ENCODE data around the gene RBM38. TPM values are rescaled to one million over a fixed set of nuclear protein-coding genes. Genes with fewer than 3 reads are reported as not detected.

RBM38 gene
- total RNA-seq, 1 experiment from 2014 or later, result 39.9 TPM

DNA sequence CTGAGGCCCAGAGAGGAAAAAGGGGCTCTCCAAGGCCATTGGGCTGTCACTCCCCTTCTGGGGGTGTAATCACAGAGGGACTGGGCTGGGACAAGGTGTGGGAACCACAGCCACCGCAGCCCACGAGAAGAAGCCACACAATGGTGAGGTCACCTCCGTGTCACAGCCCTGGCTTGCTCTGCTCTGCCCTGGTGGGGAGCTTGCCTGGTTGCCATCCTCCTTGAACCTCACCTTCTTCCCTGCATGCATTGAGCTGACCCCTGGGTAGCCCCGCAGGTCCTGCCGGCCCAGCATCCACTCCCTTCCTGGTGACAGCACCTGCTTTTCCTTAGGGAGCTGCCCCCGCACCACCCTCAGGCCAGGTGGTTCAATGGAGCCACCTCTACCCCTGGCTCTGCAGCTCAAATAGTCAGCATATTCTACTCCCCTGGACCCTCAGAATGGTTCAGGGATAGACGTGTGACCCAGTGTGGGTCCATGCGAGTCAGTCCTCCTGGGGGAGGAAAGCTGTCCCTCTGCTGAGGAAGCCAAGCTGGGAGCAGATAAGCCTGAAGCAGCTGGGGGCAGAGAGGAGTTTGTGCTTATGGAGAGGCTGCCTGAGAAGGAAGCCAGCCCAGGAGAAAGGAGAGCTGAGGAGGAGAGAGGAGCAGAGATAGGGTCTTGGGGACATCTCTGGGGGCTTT lies 21.3 kb downstream of the RBM38 start:
- CTCF ChIA-PET, result no interaction called here
- TF ChIP-seq, protein P1, sequence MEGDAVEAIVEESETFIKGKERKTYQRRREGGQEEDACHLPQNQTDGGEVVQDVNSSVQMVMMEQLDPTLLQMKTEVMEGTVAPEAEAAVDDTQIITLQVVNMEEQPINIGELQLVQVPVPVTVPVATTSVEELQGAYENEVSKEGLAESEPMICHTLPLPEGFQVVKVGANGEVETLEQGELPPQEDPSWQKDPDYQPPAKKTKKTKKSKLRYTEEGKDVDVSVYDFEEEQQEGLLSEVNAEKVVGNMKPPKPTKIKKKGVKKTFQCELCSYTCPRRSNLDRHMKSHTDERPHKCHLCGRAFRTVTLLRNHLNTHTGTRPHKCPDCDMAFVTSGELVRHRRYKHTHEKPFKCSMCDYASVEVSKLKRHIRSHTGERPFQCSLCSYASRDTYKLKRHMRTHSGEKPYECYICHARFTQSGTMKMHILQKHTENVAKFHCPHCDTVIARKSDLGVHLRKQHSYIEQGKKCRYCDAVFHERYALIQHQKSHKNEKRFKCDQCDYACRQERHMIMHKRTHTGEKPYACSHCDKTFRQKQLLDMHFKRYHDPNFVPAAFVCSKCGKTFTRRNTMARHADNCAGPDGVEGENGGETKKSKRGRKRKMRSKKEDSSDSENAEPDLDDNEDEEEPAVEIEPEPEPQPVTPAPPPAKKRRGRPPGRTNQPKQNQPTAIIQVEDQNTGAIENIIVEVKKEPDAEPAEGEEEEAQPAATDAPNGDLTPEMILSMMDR (IDR thresholded peaks at IDR 0.05), result no peak
- TF ChIP-seq SIN3A (IDR thresholded peaks at IDR 0.05; ENCODE audit: borderline replicate concordance, insufficient read depth, low read depth, low read length) (no peak), TCF7L2 (IDR thresholded peaks at IDR 0.05; ENCODE audit: low read depth, low read length) (no peak), POLR2AphosphoS5 (IDR thresholded peaks at IDR 0.05; ENCODE audit: low read depth, low read length) (no peak)
- TF ChIP-seq, protein P2, sequence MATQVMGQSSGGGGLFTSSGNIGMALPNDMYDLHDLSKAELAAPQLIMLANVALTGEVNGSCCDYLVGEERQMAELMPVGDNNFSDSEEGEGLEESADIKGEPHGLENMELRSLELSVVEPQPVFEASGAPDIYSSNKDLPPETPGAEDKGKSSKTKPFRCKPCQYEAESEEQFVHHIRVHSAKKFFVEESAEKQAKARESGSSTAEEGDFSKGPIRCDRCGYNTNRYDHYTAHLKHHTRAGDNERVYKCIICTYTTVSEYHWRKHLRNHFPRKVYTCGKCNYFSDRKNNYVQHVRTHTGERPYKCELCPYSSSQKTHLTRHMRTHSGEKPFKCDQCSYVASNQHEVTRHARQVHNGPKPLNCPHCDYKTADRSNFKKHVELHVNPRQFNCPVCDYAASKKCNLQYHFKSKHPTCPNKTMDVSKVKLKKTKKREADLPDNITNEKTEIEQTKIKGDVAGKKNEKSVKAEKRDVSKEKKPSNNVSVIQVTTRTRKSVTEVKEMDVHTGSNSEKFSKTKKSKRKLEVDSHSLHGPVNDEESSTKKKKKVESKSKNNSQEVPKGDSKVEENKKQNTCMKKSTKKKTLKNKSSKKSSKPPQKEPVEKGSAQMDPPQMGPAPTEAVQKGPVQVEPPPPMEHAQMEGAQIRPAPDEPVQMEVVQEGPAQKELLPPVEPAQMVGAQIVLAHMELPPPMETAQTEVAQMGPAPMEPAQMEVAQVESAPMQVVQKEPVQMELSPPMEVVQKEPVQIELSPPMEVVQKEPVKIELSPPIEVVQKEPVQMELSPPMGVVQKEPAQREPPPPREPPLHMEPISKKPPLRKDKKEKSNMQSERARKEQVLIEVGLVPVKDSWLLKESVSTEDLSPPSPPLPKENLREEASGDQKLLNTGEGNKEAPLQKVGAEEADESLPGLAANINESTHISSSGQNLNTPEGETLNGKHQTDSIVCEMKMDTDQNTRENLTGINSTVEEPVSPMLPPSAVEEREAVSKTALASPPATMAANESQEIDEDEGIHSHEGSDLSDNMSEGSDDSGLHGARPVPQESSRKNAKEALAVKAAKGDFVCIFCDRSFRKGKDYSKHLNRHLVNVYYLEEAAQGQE (IDR thresholded peaks at IDR 0.05; ENCODE audit: insufficient read depth in 1 of 2, low read depth in 2 of 2, low read length in 1 of 2), result no peak
- H3K4me1 ChIP-seq (ENCODE audit: control insufficient read depth, insufficient read depth, low read length), result no peaks in the 10 kb centered on the region; the same call in 1 of the 2 replicates
- in situ Hi-C loops (cut with HindIII; ENCODE audit: low pct_unique_long_range_greater_than_20kb, low sequenced_read_pairs) (no loop called here), intact Hi-C loops (cut with micrococcal nuclease; ENCODE audit: unreplicated experiment) (no loop called here)
- H3K4me3 ChIP-seq (ENCODE audit: low read depth in 2 of 2, low read length in 2 of 2), result no peak overlapping the region
- DNase-seq (ENCODE audit: low read depth, low spot score) (no peak), ATAC-seq (no peak)
- POLR2A ChIA-PET, result interaction anchor here (0.6 kb wide), 1 partner anchor 106 kb away, joined by 4 read pairs; no protein-coding TSS in a partner anchor
- no peak overlapping the region for H3K27ac ChIP-seq (ENCODE audit: low read length)
- no TSS peak for BruUV-seq (replicated peaks)
- no peaks in the 10 kb centered on the region for H3K36me3 ChIP-seq (ENCODE audit: control insufficient read depth, insufficient read depth, low read length)
- H3K27me3 ChIP-seq (ENCODE audit: control insufficient read depth, insufficient read depth, low read length), result no peaks in the 10 kb centered on the region
- no peaks in the 10 kb centered on the region for H3K9me3 ChIP-seq (ENCODE audit: control insufficient read depth, insufficient read depth, low read depth, low read length)

DNA sequence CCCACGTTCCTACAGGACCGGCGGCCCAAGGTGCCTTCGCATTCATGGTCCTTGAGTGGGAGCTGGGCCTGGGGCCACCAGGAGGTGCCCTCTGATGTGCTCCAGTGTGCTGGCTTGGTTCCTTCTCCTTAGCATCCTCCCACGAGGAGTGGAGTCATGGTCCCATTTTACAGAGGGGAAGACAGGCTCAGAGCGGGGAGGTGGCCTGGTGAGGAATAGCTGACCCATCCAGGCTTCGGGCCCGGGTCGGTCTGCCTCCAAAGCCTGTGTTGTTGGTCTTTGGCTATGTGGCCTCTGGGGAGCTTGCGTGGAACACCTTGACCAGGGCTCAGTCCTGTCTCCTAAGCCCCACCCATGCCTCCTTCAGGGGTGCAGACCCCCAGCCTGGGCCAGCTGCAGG lies 22.8 kb downstream of the RBM38 start:
- ChIA-PET CTCF (no interaction called here), POLR2A (no interaction called here)
- intact Hi-C loops (cut with micrococcal nuclease; ENCODE audit: unreplicated experiment), result no loop called here
- BruUV-seq (replicated peaks), result no TSS peak
- Histone ChIP-seq H3K4me3 (ENCODE audit: low read depth in 2 of 2, low read length in 2 of 2) (no peak overlapping the region), H3K27ac (ENCODE audit: low read length) (no peak overlapping the region), H3K4me1 (ENCODE audit: control insufficient read depth, insufficient read depth, low read length) (no peaks in the 10 kb centered on the region; the same call in 1 of the 2 replicates), H3K9me3 (ENCODE audit: control insufficient read depth, insufficient read depth, low read depth, low read length) (no peaks in the 10 kb centered on the region), H3K27me3 (ENCODE audit: control insufficient read depth, insufficient read depth, low read length) (no peaks in the 10 kb centered on the region), H3K36me3 (ENCODE audit: control insufficient read depth, insufficient read depth, low read length) (no peaks in the 10 kb centered on the region)
- in situ Hi-C loops (cut with HindIII; ENCODE audit: low pct_unique_long_range_greater_than_20kb, low sequenced_read_pairs), result no loop called here
- no peak for ATAC-seq
- no peak for TF ChIP-seq POLR2AphosphoS5 (IDR thresholded peaks at IDR 0.05; ENCODE audit: low read depth, low read length)
- TF ChIP-seq TCF7L2 (IDR thresholded peaks at IDR 0.05; ENCODE audit: low read depth, low read length), result no peak
- TF ChIP-seq, protein P2 (IDR thresholded peaks at IDR 0.05; ENCODE audit: insufficient read depth in 1 of 2, low read depth in 2 of 2, low read length in 1 of 2), result no peak
- TF ChIP-seq SIN3A (IDR thresholded peaks at IDR 0.05; ENCODE audit: borderline replicate concordance, insufficient read depth, low read depth, low read length), result no peak
- TF ChIP-seq, protein P1 (IDR thresholded peaks at IDR 0.05), result no peak
- no peak for DNase-seq (ENCODE audit: low read depth, low spot score)

Measured in Panc1 (cell line).